Heart left ventricle (tissue), 13 donors: ENCODE data around the gene IPO9.

ENCODE experiments used
- POLR2A ChIP-seq, 2 donors: fragments of 450-650 bp; IDR thresholded peaks; one replicate each; pipeline ENCODE4 v1.6.1; 2017; ENCODE audit warnings: antibody characterized with exemption in 2 of 2, mild to moderate bottlenecking in 2 of 2, moderate library complexity in 2 of 2
- TF ChIP-seq, protein P1 (sequence below), 12 donors: fragments of 200-600 bp; sonication (generic) in 4 of 12; IDR thresholded peaks; one replicate each; pipeline versions ENCODE4 v1.5.0 to v1.8.0; 2018 to 2022; ENCODE audit warnings: antibody characterized with exemption in 12 of 12, mild to moderate bottlenecking in 5 of 12
- donor health status: ischemic (EF 13 %, LVEDD 7.1; RV severe dilation, severe dysfunction).
- donor health status: DM: no; HTN: yes; CAD: no.
- donor health status: DM: no; HTN: no; CAD: no.
- donor health status: ischemic (EF 25% LVEDD 6.9; RV normal size, moderate dysfunction).
- donor health status: ischemic (EF 25% LVEDD 5.7; RV mildly dilated, moderate dysfunction).
- donor health status: ischemic (EF 35%, LVEDD 5.7; RV mildly dilated, moderate dysfunction).
- donor health status: nonischemic (EF 11% LVEDD 7.7; RV severe dilation, severe dysfunction).
- donor health status: DM: yes; HTN: yes; CAD: no.
- donor health status: PGD.
- donor health status: ischemic (EF 29% LVEDD 5.4; RV normal size, mild dysfunction).
- donor health status: nonischemic (EF 23%, LVEDD 6.1; RV moderate dilation, normal function).

DNA sequence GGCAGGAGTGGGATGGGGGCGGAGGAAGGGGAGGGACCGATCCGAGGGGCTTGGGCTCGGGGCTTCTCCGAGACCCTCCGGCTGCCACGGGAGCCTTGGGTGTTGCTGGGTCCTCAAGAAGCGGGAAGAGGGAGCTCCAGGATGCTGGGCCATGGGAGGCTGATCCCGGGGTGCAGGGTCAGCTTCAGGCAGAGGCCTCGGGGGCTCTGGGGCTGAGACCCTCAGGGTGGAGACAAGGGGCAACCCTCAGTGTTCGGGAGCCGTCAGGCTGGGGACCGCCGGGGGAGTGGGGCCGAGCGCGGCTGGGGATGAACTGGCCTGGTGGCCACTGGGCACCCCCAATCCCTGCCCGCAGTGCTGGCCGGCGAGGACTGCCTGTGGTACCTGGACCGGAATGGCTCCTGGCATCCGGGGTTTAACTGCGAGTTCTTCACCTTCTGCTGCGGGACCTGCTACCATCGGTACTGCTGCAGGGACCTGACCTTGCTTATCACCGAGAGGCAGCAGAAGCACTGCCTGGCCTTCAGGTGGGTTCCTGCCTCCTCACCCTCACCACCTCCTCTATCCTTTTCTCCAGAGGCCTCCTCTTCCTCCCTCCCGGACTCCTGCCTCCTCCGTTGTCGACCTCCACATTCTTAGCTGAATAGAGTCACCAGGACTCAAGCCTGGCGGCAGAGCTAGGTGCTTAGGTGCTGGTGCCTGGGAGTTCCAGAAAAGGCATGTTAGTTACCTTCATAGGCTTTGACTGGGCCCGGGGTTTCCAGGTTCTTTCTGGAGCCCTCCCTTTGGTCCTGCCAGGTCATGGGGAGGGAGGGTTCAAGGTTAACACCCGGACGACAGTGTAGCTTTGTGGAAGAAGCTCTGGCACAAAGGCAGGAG is 60.4 kb downstream of the IPO9 start:
- TF ChIP-seq, protein P1, sequence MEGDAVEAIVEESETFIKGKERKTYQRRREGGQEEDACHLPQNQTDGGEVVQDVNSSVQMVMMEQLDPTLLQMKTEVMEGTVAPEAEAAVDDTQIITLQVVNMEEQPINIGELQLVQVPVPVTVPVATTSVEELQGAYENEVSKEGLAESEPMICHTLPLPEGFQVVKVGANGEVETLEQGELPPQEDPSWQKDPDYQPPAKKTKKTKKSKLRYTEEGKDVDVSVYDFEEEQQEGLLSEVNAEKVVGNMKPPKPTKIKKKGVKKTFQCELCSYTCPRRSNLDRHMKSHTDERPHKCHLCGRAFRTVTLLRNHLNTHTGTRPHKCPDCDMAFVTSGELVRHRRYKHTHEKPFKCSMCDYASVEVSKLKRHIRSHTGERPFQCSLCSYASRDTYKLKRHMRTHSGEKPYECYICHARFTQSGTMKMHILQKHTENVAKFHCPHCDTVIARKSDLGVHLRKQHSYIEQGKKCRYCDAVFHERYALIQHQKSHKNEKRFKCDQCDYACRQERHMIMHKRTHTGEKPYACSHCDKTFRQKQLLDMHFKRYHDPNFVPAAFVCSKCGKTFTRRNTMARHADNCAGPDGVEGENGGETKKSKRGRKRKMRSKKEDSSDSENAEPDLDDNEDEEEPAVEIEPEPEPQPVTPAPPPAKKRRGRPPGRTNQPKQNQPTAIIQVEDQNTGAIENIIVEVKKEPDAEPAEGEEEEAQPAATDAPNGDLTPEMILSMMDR (IDR thresholded peaks at IDR 0.05): no peak
- no peak for TF ChIP-seq POLR2A (IDR thresholded peaks at IDR 0.05)
